GM12878 (cell line): ENCODE measurements around the gene SIK2. TPM values are rescaled to one million over a fixed set of nuclear protein-coding genes. Genes with fewer than 3 reads are reported as not detected.

Experiments used
- ATAC-seq: fragments of 200-7000 bp; cut with Tn5 transposase; 3 replicates; pipeline ENCODE4 v1.9.1; 2020; ENCODE audit warnings: mild to moderate bottlenecking, moderate library complexity
- BruUV-seq: library from RNA; stranded (reverse); fragments of 400-500 nt; replicated peaks from 2 replicates; lab custom pipeline; 2021; lab: Mats Ljungman, UMichigan
- CTCF ChIA-PET: fragments of 300-600 bp; sonication (Branson Sonifier 250); formaldehyde crosslinking; extraction: SDS; loops from one replicate; lab custom pipeline; 2021; ENCODE audit warnings: inconsistent platforms; lab: Yijun Ruan, JAX
- POLR2A ChIA-PET: fragments of 350-600 bp; formaldehyde crosslinking; extraction: SDS; loops from one replicate; lab custom pipeline; 2021; ENCODE audit warnings: inconsistent platforms; lab: Charles Lee
- RAD21 ChIA-PET: fragments of 300-600 bp; sonication (Branson Sonifier 250); formaldehyde crosslinking; loops from one replicate; lab custom pipeline; 2023; ENCODE audit warnings: antibody characterized with exemption; ENCODE audit not compliant: unreplicated experiment; lab: Charles Lee
- SMC1A ChIA-PET: fragments of 300-600 bp; sonication (Branson Sonifier 250); formaldehyde crosslinking; loops from one replicate; lab custom pipeline; 2023; ENCODE audit not compliant: unreplicated experiment, uncharacterized antibody; lab: Charles Lee
- DNase-seq: peaks from one replicate; pipeline ENCODE4 v3.0.0-alpha.2; 2011; ENCODE audit warnings: low read depth, low spot score
- FAIRE-seq: peaks from 3 replicates; lab custom pipeline; 2011; peaks lifted over from hg19 to GRCh38; lab: Jason Lieb, UNC
- H2AFZ ChIP-seq: 2 replicates; pipeline ENCODE4 v1.6.0; 2011; ENCODE audit warnings: low read depth, low read length, control low read depth; ENCODE audit not compliant: control insufficient read depth
- H3K27ac ChIP-seq: 2 replicates; pipeline ENCODE4 v1.5.1; 2011; ENCODE audit warnings: control low read depth; ENCODE audit not compliant: control insufficient read depth, insufficient read depth
- H3K27me3 ChIP-seq, 2 experiments: replicated peaks in 1 of 2; 2 replicates each; pipeline versions ENCODE4 v1.6.0 to v1.6.1; 2011; ENCODE audit warnings: low read length in 1 of 2; ENCODE audit not compliant: control insufficient read depth in 2 of 2, insufficient read depth in 2 of 2
- H3K36me3 ChIP-seq, 2 experiments: 2 replicates each; pipeline ENCODE4 v1.5.1; 2011; ENCODE audit warnings: low read length in 1 of 2; ENCODE audit not compliant: control insufficient read depth in 2 of 2, insufficient read depth in 2 of 2
- H3K4me1 ChIP-seq: 2 replicates; pipeline ENCODE4 v1.6.1; 2011; ENCODE audit warnings: mild to moderate bottlenecking, low read length, moderate library complexity, mixed read lengths; ENCODE audit not compliant: control insufficient read depth, insufficient read depth
- H3K4me2 ChIP-seq: 2 replicates; pipeline ENCODE4 v1.6.0; 2011; ENCODE audit warnings: control low read depth; ENCODE audit not compliant: control insufficient read depth, insufficient read depth
- H3K4me3 ChIP-seq: fragments of 200-600 bp; sonication (generic); 2 replicates; pipeline ENCODE4 v1.5.1; 2016
- H3K79me2 ChIP-seq: 2 replicates; pipeline ENCODE4 v1.6.0; 2011; ENCODE audit warnings: low read length; ENCODE audit not compliant: control insufficient read depth, insufficient read depth
- H3K9ac ChIP-seq: 2 replicates; pipeline ENCODE4 v1.8.0; 2011; ENCODE audit warnings: low read length, control low read depth, mixed read lengths; ENCODE audit not compliant: control insufficient read depth, insufficient read depth
- H3K9me3 ChIP-seq: replicated peaks from 3 replicates; pipeline ENCODE4 v1.5.1; 2011; ENCODE audit warnings: mild to moderate bottlenecking, low read length; ENCODE audit not compliant: control insufficient read depth, insufficient read depth
- H4K20me1 ChIP-seq: 2 replicates; pipeline ENCODE4 v1.6.0; 2011; ENCODE audit not compliant: control insufficient read depth, insufficient read depth
- GABPA ChIP-seq: IDR thresholded peaks from 2 replicates; pipeline ENCODE4 v1.6.1; 2014; ENCODE audit warnings: antibody characterized with exemption, low read depth, mild to moderate bottlenecking, inconsistent platforms
- GATAD2B ChIP-seq: fragments of 450-650 bp; conservative IDR thresholded peaks from 2 replicates; pipeline ENCODE4 v1.6.1; 2017; ENCODE audit warnings: low read depth, mild to moderate bottlenecking, moderate library complexity
- KAT2A ChIP-seq: conservative IDR thresholded peaks from 2 replicates; pipeline ENCODE4 v1.6.1; 2011; ENCODE audit warnings: low read depth, low read length; ENCODE audit not compliant: control insufficient read depth
- KDM1A ChIP-seq: fragments of 200-600 bp; sonication (generic); IDR thresholded peaks from 2 replicates; pipeline ENCODE4 v1.6.1; 2016; ENCODE audit warnings: borderline replicate concordance
- MYC ChIP-seq: IDR thresholded peaks from 2 replicates; pipeline ENCODE4 v1.6.1; 2011; ENCODE audit warnings: mild to moderate bottlenecking, low read length, moderate library complexity, inconsistent platforms; ENCODE audit not compliant: insufficient read depth, insufficient replicate concordance, insufficient read length, severe bottlenecking
- NFIC ChIP-seq: IDR thresholded peaks from 2 replicates; pipeline ENCODE4 v1.6.1; 2012; ENCODE audit warnings: low read depth, mild to moderate bottlenecking, inconsistent platforms, low read length, moderate library complexity
- PKNOX1 ChIP-seq: fragments of 450-650 bp; IDR thresholded peaks from 2 replicates; pipeline ENCODE4 v1.6.1; 2016; ENCODE audit warnings: mild to moderate bottlenecking
- POLR2A ChIP-seq: IDR thresholded peaks from 2 replicates; pipeline ENCODE4 v1.6.1; 2011; ENCODE audit warnings: low read depth, mild to moderate bottlenecking, low read length
- RAD21 ChIP-seq: IDR thresholded peaks from 2 replicates; pipeline ENCODE4 v1.6.1; 2011; ENCODE audit warnings: mild to moderate bottlenecking, low read depth, low read length, moderate library complexity; ENCODE audit not compliant: insufficient read depth
- RCOR1 ChIP-seq: conservative IDR thresholded peaks from 2 replicates; pipeline ENCODE4 v1.6.1; 2012; ENCODE audit warnings: low read depth, low read length, improper control_type of control experiment
- RFX5 ChIP-seq: IDR thresholded peaks from 2 replicates; pipeline ENCODE4 v1.6.1; 2011; ENCODE audit warnings: low read depth, low read length, improper control_type of control experiment
- SIX5 ChIP-seq: IDR thresholded peaks from 2 replicates; pipeline ENCODE4 v1.6.1; 2011; ENCODE audit warnings: mild to moderate bottlenecking, low read depth, low read length, moderate library complexity; ENCODE audit not compliant: severe bottlenecking
- SMARCA5 ChIP-seq: fragments of 450-650 bp; IDR thresholded peaks from 2 replicates; pipeline ENCODE4 v1.6.1; 2017; ENCODE audit warnings: mild to moderate bottlenecking
- SMC3 ChIP-seq: IDR thresholded peaks from 2 replicates; pipeline ENCODE4 v1.6.1; 2011; ENCODE audit warnings: low read length, improper control_type of control experiment, borderline replicate concordance
- WGBS: methylation state at CpG from one replicate; pipeline ENCODE4 v1.1.6; 2016; ENCODE audit warnings: low lambda C conversion rate; ENCODE audit not compliant: insufficient replicate concordance, insufficient coverage; ENCODE audit errors: missing lambda C conversion rate; 5-methylcytosine and 5-hydroxymethylcytosine counted together
- in situ Hi-C: fragments of 300-500 bp; cut with MboI; formaldehyde crosslinking; loops from 9 replicates; pipeline ENCODE4 v1.14.3; 2018; ENCODE audit warnings: mixed read lengths
- intact Hi-C: fragments of 100-400 bp; cut with micrococcal nuclease; formaldehyde crosslinking; loops from one replicate; pipeline ENCODE4 v1.14.2; 2022; ENCODE audit not compliant: unreplicated experiment
- polyA plus RNA-seq, 11 experiments: library from polyadenylated mRNA; depleted of rRNA in 4 of 11; unstranded in 6 of 11; stranded (reverse) in 5 of 11; fragments of >200 nt; fragmentation: Nextera tagmentation in 4 of 11; fragmentation: Illumina TruSeq in 1 of 11; extraction: Ambion mirVana in 4 of 11; extraction: Trizol in 1 of 11; gene quantifications; 1 replicate in 1 of 11; 2 replicates in 10 of 11; pipeline versions ENCODE4 v1.2.1 to v1.2.3, GENCODE V29; 2011 to 2016; ENCODE audit warnings: inconsistent platforms in 2 of 11, missing spikeins in 2 of 11, low read depth in 1 of 11
- total RNA-seq, 4 experiments: library from RNA; depleted of rRNA in 3 of 4; stranded (reverse); fragments of >200 nt in 3 of 4; fragmentation: Illumina TruSeq in 1 of 4; extraction: Trizol in 1 of 4; gene quantifications; 2 replicates each; pipeline versions ENCODE4 v1.2.1 to v1.2.3, GENCODE V29; 2013 to 2021
- TF ChIP-seq, protein P1 (sequence below): IDR thresholded peaks from 2 replicates; pipeline ENCODE4 v1.6.1; 2011; ENCODE audit warnings: mild to moderate bottlenecking, low read depth, low read length, moderate library complexity; ENCODE audit not compliant: insufficient replicate concordance
- TF ChIP-seq, protein P2 (sequence below), 3 experiments: IDR thresholded peaks in 2 of 3; conservative IDR thresholded peaks in 1 of 3; 2 replicates each; pipeline ENCODE4 v1.5.1; 2011; ENCODE audit warnings: low read depth in 3 of 3, low read length in 3 of 3, mild to moderate bottlenecking in 3 of 3, control low read depth in 2 of 3, moderate library complexity in 2 of 3, inconsistent platforms in 1 of 3, mixed read lengths in 1 of 3; ENCODE audit not compliant: control insufficient read depth in 2 of 3, insufficient read depth in 1 of 3; ENCODE audit errors: extremely low read depth in 1 of 3

Gene SIK2
- total and polyA plus RNA-seq, 10 of the 15 experiments (the other 5 are each of a cell fraction or from before 2014, with no cell fraction given): 0.97 to 14.2 (median 4.5) TPM

- ChIA-PET SMC1A (interaction anchor here (0.8 to 4.0 kb wide), 19 partner anchors 11 to 266 kb away, joined by 3 to 54 read pairs (median 5); partner anchors contain the start of gene SIK2), POLR2A (interaction anchor here (1.4 to 1.5 kb wide), 2 partner anchors 12 to 190 kb away, joined by 4 to 5 read pairs; no protein-coding TSS in a partner anchor), RAD21 (interaction anchor here (0.9 to 7.3 kb wide), 10 partner anchors 11 to 256 kb away, joined by 3 to 65 read pairs (median 9); partner anchors contain the start of genes PPP2R1B and SIK2), CTCF (interaction anchor here (0.7 to 6.3 kb wide), 33 partner anchors 9 to 694 kb away, joined by 3 to 94 read pairs (median 4); no protein-coding TSS in a partner anchor)
- Histone ChIP-seq H3K27me3 (no peaks in the 10 kb centered on the region; a peak in 1 of 4 replicates), H3K79me2 (no peaks in the 10 kb centered on the region), H3K4me1 (no peaks in the 10 kb centered on the region; the same call in 1 of the 2 replicates), H3K27ac (no peak overlapping the region), H3K9me3 (no peaks in the 10 kb centered on the region), H2AFZ (no peak overlapping the region), H3K4me2 (no peak overlapping the region), H3K4me3 (no peak overlapping the region), H3K9ac (no peak overlapping the region), H4K20me1 (no peaks in the 10 kb centered on the region), H3K36me3 (no peaks in the 10 kb centered on the region)
- WGBS: 6% methylated on average over 1 of the region's 1 CpG
- intact Hi-C loops: loop anchor here (1.0 kb wide), 2 partner anchors 191 to 255 kb away; no protein-coding TSS in a partner anchor
- peak; percentile 84 for ATAC-seq
- peak; percentile 81 for FAIRE-seq
- BruUV-seq: no TSS peak
- no peak for DNase-seq
- in situ Hi-C loops: no loop called here
- TF ChIP-seq RAD21: peak; percentile 79
- TF ChIP-seq PKNOX1: no peak
- TF ChIP-seq SMC3: peak; percentile 61; the same call in 1 of the 2 replicates
- TF ChIP-seq GABPA: no peak
- TF ChIP-seq MYC: no peak
- no peak for TF ChIP-seq KDM1A
- no peak for TF ChIP-seq RCOR1
- TF ChIP-seq, protein P1, sequence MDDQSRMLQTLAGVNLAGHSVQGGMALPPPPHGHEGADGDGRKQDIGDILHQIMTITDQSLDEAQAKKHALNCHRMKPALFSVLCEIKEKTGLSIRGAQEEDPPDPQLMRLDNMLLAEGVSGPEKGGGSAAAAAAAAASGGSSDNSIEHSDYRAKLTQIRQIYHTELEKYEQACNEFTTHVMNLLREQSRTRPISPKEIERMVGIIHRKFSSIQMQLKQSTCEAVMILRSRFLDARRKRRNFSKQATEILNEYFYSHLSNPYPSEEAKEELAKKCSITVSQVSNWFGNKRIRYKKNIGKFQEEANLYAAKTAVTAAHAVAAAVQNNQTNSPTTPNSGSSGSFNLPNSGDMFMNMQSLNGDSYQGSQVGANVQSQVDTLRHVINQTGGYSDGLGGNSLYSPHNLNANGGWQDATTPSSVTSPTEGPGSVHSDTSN: no peak
- TF ChIP-seq RFX5: no peak
- TF ChIP-seq KAT2A: no peak
- TF ChIP-seq SMARCA5: no peak
- no peak for TF ChIP-seq SIX5
- no peak for TF ChIP-seq POLR2A
- TF ChIP-seq NFIC: no peak
- TF ChIP-seq, protein P2, sequence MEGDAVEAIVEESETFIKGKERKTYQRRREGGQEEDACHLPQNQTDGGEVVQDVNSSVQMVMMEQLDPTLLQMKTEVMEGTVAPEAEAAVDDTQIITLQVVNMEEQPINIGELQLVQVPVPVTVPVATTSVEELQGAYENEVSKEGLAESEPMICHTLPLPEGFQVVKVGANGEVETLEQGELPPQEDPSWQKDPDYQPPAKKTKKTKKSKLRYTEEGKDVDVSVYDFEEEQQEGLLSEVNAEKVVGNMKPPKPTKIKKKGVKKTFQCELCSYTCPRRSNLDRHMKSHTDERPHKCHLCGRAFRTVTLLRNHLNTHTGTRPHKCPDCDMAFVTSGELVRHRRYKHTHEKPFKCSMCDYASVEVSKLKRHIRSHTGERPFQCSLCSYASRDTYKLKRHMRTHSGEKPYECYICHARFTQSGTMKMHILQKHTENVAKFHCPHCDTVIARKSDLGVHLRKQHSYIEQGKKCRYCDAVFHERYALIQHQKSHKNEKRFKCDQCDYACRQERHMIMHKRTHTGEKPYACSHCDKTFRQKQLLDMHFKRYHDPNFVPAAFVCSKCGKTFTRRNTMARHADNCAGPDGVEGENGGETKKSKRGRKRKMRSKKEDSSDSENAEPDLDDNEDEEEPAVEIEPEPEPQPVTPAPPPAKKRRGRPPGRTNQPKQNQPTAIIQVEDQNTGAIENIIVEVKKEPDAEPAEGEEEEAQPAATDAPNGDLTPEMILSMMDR (IDR thresholded peaks at IDR 0.05 in 2 of 3, conservative IDR thresholded peaks at IDR 0.05 in 1 of 3; ENCODE audit: control insufficient read depth in 2 of 3, extremely low read depth in 1 of 3, insufficient read depth in 1 of 3, low read depth in 3 of 3, low read length in 3 of 3): peak; percentile 53 to 74 (median 67)
- no peak for TF ChIP-seq GATAD2B
These were observed 15.8 kb upstream of the SIK2 start for GRCh38 chr11:111586388-111586831.
